ENCODE measurements around the gene DNAAF8.

DNAAF8 gene

GRCh38 chr16:4695473-4696171 lies 38.7 kb upstream of the DNAAF8 start:
- no peak for DNase-seq

- DNase-seq: no peak
These were observed 38.0 kb upstream of the DNAAF8 start for GRCh38 chr16:4696172-4696904.

GRCh38 chr16:4696905-4697847 lies 37.2 kb upstream of the DNAAF8 start:
- no peak for DNase-seq

- no peak for DNase-seq
These were observed 36.5 kb upstream of the DNAAF8 start for GRCh38 chr16:4697848-4698291.

- DNase-seq: no peak
These were observed 35.9 kb upstream of the DNAAF8 start for GRCh38 chr16:4698321-4699045.

- no peak for DNase-seq
These were observed 35.2 kb upstream of the DNAAF8 start for GRCh38 chr16:4699046-4699556.

- DNase-seq: no peak
These were observed 33.8 kb upstream of the DNAAF8 start for GRCh38 chr16:4700380-4700996.

- no peak for DNase-seq
These were observed 33.2 kb upstream of the DNAAF8 start for GRCh38 chr16:4700997-4701743.

GRCh38 chr16:4701791-4702465 lies 32.4 kb upstream of the DNAAF8 start:
- DNase-seq: no peak

GRCh38 chr16:4702466-4702808 lies 31.9 kb upstream of the DNAAF8 start:
- no peak for DNase-seq

- DNase-seq: no peak
These were observed 30.4 kb upstream of the DNAAF8 start for GRCh38 chr16:4703906-4704305.

- no peak for DNase-seq
These were observed 29.8 kb upstream of the DNAAF8 start for GRCh38 chr16:4704491-4704890.

GRCh38 chr16:4704913-4705312 lies 29.4 kb upstream of the DNAAF8 start:
- DNase-seq: no peak

- no peak for DNase-seq
These were observed 27.5 kb upstream of the DNAAF8 start for GRCh38 chr16:4706871-4707270.

GRCh38 chr16:4709481-4709880 lies 24.9 kb upstream of the DNAAF8 start:
- no peak for DNase-seq

- DNase-seq: no peak
These were observed 20.5 kb upstream of the DNAAF8 start for GRCh38 chr16:4713663-4714501.

GRCh38 chr16:4714996-4715395 lies 19.3 kb upstream of the DNAAF8 start:
- DNase-seq: no peak

GRCh38 chr16:4718466-4718865 lies 15.9 kb upstream of the DNAAF8 start:
- DNase-seq: no peak

GRCh38 chr16:4723071-4723767 lies 11.1 kb upstream of the DNAAF8 start:
- no peak for DNase-seq
